Ishikawa (cell line): Measurements from ENCODE around the gene CHAF1A.

ENCODE experiments used
- CEBPB ChIP-seq: IDR thresholded peaks from 2 replicates; pipeline ENCODE4 v1.6.1; 2012
- CREB1 ChIP-seq: IDR thresholded peaks from 2 replicates; pipeline ENCODE4 v1.6.1; 2012; ENCODE audit warnings: low read depth
- EGR1 ChIP-seq: IDR thresholded peaks from 2 replicates; pipeline ENCODE4 v1.6.1; 2012
- EP300 ChIP-seq: IDR thresholded peaks from 2 replicates; pipeline ENCODE4 v1.6.1; 2012; ENCODE audit warnings: borderline replicate concordance
- FOXM1 ChIP-seq: IDR thresholded peaks from 2 replicates; pipeline ENCODE4 v1.6.1; 2012; ENCODE audit warnings: low read depth, borderline replicate concordance
- NFIC ChIP-seq: IDR thresholded peaks from 2 replicates; pipeline ENCODE4 v1.6.1; 2012
- RAD21 ChIP-seq: IDR thresholded peaks from 2 replicates; pipeline ENCODE4 v1.6.1; 2012; ENCODE audit warnings: low read depth
- TAF1 ChIP-seq: IDR thresholded peaks from 2 replicates; pipeline ENCODE4 v1.6.1; 2012; ENCODE audit warnings: low read depth, mild to moderate bottlenecking
- TCF12 ChIP-seq: IDR thresholded peaks from 2 replicates; pipeline ENCODE4 v1.6.1; 2012; ENCODE audit warnings: low read depth
- TEAD4 ChIP-seq: IDR thresholded peaks from 2 replicates; pipeline ENCODE4 v1.6.1; 2012
- YY1 ChIP-seq: IDR thresholded peaks from 2 replicates; pipeline ENCODE4 v1.6.1; 2012; ENCODE audit warnings: low read depth
- ZBTB7A ChIP-seq: IDR thresholded peaks from 2 replicates; pipeline ENCODE4 v1.6.1; 2012; ENCODE audit warnings: low read depth
- TF ChIP-seq, protein P1 (sequence below): IDR thresholded peaks from 2 replicates; pipeline ENCODE4 v1.6.1; 2012; ENCODE audit warnings: low read depth, mild to moderate bottlenecking
- TF ChIP-seq, protein P2 (sequence below): IDR thresholded peaks from 2 replicates; pipeline ENCODE4 v1.6.1; 2012
- TF ChIP-seq, protein P3 (sequence below): IDR thresholded peaks from 2 replicates; pipeline ENCODE4 v1.6.1; 2012

Gene CHAF1A

DNA sequence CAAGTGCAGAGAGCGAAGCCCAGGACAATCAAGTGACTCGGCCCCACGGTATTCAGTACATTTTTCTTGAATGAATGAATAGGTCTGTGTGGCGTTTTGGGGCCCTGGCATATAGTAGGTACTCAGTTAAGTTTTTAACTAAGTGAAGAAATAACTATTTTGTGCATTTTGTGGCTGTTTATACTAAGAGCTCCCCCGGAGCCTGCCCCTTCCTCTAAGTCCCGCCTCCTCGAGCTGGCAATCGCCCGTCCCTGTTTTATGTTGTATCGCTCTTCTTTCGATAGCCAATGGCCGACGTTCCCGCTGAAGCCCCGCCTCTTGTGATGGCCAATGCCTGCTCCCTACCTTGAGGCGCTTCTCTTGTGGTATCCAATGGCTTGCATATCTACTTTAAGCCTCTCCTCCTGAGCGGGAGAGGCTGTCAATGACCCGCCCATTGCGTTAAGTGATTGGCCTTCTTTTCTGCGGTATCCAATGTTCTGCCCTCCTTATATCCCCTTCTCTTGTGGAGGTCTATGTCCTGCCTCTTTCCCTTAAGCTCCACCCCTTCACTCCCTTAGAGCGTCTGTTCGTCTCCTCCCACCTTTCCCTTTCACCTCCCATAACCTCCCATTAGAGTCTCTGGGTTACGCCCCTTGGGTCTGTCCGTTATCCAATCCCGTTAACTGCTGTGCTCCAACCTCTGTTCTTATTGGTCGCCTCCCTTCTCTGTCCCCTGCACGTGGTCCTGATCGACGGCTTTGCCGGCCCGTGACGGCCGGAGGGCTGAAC lies 69.1 kb downstream of the CHAF1A start:
- no peak for TF ChIP-seq TCF12
- TF ChIP-seq, protein P1, sequence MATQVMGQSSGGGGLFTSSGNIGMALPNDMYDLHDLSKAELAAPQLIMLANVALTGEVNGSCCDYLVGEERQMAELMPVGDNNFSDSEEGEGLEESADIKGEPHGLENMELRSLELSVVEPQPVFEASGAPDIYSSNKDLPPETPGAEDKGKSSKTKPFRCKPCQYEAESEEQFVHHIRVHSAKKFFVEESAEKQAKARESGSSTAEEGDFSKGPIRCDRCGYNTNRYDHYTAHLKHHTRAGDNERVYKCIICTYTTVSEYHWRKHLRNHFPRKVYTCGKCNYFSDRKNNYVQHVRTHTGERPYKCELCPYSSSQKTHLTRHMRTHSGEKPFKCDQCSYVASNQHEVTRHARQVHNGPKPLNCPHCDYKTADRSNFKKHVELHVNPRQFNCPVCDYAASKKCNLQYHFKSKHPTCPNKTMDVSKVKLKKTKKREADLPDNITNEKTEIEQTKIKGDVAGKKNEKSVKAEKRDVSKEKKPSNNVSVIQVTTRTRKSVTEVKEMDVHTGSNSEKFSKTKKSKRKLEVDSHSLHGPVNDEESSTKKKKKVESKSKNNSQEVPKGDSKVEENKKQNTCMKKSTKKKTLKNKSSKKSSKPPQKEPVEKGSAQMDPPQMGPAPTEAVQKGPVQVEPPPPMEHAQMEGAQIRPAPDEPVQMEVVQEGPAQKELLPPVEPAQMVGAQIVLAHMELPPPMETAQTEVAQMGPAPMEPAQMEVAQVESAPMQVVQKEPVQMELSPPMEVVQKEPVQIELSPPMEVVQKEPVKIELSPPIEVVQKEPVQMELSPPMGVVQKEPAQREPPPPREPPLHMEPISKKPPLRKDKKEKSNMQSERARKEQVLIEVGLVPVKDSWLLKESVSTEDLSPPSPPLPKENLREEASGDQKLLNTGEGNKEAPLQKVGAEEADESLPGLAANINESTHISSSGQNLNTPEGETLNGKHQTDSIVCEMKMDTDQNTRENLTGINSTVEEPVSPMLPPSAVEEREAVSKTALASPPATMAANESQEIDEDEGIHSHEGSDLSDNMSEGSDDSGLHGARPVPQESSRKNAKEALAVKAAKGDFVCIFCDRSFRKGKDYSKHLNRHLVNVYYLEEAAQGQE = no peak
- TF ChIP-seq TAF1 = no peak
- no peak for TF ChIP-seq CEBPB
- TF ChIP-seq ZBTB7A = no peak
- peak; percentile 54; the same call in 1 of the 2 replicates for TF ChIP-seq NFIC
- TF ChIP-seq RAD21 = no peak
- no peak; the same call in none of the 2 replicates for TF ChIP-seq CREB1
- TF ChIP-seq, protein P2, sequence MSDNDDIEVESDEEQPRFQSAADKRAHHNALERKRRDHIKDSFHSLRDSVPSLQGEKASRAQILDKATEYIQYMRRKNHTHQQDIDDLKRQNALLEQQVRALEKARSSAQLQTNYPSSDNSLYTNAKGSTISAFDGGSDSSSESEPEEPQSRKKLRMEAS = peak; percentile 36; the same call in 1 of the 2 replicates
- no peak for TF ChIP-seq YY1
- no peak for TF ChIP-seq EP300
- no peak for TF ChIP-seq FOXM1
- TF ChIP-seq TEAD4 = no peak
- TF ChIP-seq, protein P3, sequence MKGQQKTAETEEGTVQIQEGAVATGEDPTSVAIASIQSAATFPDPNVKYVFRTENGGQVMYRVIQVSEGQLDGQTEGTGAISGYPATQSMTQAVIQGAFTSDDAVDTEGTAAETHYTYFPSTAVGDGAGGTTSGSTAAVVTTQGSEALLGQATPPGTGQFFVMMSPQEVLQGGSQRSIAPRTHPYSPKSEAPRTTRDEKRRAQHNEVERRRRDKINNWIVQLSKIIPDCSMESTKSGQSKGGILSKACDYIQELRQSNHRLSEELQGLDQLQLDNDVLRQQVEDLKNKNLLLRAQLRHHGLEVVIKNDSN = peak; percentile 99
- no peak; the same call in 1 of the 2 replicates for TF ChIP-seq EGR1

DNA sequence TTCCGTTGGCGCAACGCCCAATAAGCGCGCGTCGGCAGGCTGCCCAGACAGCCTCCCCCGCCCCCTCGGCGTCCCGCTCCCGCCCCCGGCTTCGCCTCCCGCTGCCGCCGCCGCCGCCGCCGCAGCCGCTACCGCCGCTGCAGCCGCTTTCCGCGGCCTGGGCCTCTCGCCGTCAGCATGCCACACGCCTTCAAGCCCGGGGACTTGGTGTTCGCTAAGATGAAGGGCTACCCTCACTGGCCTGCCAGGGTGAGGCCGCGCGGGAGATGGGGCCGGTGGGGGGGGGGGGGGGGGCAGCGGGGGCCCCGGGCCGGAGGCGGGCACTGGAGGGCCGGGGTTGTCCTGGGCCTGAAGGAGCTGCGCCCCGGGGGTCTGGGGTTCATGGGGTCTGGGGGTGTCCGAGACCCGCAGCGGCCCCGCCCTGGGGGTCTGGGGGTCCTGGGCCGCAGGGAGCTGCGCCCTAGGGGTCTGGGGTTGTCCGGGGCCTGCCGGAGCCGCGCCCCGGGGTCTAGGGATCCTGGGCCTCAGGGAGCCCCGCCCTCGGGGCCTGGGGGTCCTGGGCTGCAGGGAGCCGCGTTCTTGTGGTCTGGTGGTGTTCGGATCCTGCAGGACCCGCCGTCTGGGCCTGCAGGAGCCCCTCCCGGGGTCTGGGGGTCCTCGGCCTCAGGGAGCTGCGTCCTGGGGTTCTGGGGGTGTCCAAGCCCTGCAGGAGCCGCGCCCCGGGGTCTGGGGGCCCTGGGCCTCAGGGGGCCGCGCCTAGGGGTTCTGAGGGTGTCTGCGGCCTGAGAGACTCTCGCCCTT lies 69.9 kb downstream of the CHAF1A start, which contains the start of gene HDGFL2:
HDGFL2 (plus strand) TSS at position 124 of the 801 bp plus-strand sequence; CDS start at position 178, 54 bp downstream.
- TF ChIP-seq, protein P2 = no peak
- TF ChIP-seq TEAD4 (no peak), FOXM1 (no peak), CREB1 (no peak), EGR1 (peak; percentile 62; the same call in 1 of the 2 replicates), YY1 (no peak), CEBPB (no peak), ZBTB7A (0 out of 2 replicates have a peak, but pooled peaks have one; percentile 20), TAF1 (peak; percentile 47; the same call in 1 of the 2 replicates), EP300 (peak; percentile 36; the same call in 1 of the 2 replicates), RAD21 (no peak), TCF12 (0 out of 2 replicates have a peak, but pooled peaks have one; percentile 13), NFIC (no peak)
- TF ChIP-seq, protein P1 = no peak
- TF ChIP-seq, protein P3 = no peak

DNA sequence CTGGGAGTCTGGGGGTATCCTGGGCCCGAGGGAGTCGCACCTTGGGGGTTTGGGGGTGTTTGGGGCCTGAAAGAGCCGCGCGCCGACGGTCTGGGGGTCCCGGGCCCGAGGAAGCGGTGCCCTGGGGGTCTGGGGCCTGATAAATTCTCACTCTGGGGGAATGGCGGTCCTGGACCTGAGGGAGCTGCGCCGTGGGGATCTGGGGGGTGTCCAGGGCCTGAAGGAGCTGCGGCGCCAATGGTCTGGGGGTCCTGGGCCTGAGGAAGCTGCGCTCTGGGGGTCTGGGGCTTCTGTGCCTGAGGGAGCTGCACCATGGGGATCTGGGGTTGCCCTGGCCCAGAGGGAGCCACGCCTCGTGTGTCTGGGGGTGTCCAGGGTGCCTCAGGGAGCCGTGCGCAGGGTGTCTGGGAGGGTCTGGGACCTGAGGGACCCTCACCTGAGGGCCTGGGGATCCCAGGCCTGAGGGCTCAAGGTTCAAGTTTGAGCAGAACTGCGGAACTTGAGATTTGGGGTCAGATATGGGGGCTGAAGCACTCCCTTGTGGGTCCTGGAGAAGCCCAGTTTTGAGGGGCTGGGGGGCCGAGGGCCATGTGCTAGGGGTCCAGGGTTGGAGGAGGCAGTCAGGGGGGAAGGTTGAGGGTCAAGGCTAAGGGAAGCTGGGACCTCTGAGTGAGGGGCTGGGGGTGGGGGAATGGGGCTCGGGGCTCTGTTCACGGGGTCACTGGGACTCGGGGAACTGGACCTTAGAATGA lies 70.7 kb downstream of the CHAF1A start:
- TF ChIP-seq RAD21 (no peak), CREB1 (no peak), EGR1 (no peak), TEAD4 (no peak), YY1 (no peak), EP300 (no peak)
- TF ChIP-seq, protein P2 = no peak
- TF ChIP-seq, protein P1 = no peak
